Smooth muscle cell (in vitro differentiated cells): ENCODE data around the gene MRPS10. TPM values are rescaled to one million over a fixed set of nuclear protein-coding genes. Genes with fewer than 3 reads are reported as not detected.

Experiments
- DNase-seq: peaks from one replicate; lab custom pipeline; 2025; ENCODE audit not compliant: unreplicated experiment; lab: John Stamatoyannopoulos, UW
- H2AFZ ChIP-seq: fragments of 200-600 bp; sonication (generic); 2 replicates; pipeline ENCODE4 v1.6.0; 2016; ENCODE audit warnings: antibody characterized with exemption, low read depth, mild to moderate bottlenecking
- H3F3A ChIP-seq: fragments of 200-600 bp; sonication (generic); 2 replicates; pipeline ENCODE4 v1.6.0; 2017; ENCODE audit warnings: antibody characterized with exemption, low read depth
- H3K27ac ChIP-seq: fragments of 200-600 bp; sonication (generic); 2 replicates; pipeline ENCODE4 v1.5.1; 2016; ENCODE audit warnings: low read depth, mild to moderate bottlenecking
- H3K27me3 ChIP-seq: fragments of 200-600 bp; sonication (generic); 2 replicates; pipeline ENCODE4 v1.6.1; 2016; ENCODE audit warnings: low read depth, mild to moderate bottlenecking
- H3K36me3 ChIP-seq: fragments of 200-600 bp; sonication (generic); 2 replicates; pipeline ENCODE4 v1.5.1; 2016; ENCODE audit warnings: low read depth
- H3K4me1 ChIP-seq: fragments of 200-600 bp; sonication (generic); 2 replicates; pipeline ENCODE4 v1.5.1; 2016; ENCODE audit warnings: low read depth
- H3K4me2 ChIP-seq: fragments of 200-600 bp; sonication (generic); 2 replicates; pipeline ENCODE4 v1.6.0; 2016; ENCODE audit warnings: mild to moderate bottlenecking
- H3K4me3 ChIP-seq: fragments of 200-600 bp; sonication (generic); 2 replicates; pipeline ENCODE4 v1.5.1; 2016; ENCODE audit warnings: mild to moderate bottlenecking
- H3K79me2 ChIP-seq: fragments of 200-600 bp; sonication (generic); 2 replicates; pipeline ENCODE4 v1.6.0; 2016; ENCODE audit warnings: low read depth, mild to moderate bottlenecking
- H3K9ac ChIP-seq: fragments of 200-600 bp; sonication (generic); 2 replicates; pipeline ENCODE4 v1.6.0; 2016; ENCODE audit warnings: low read depth
- H3K9me3 ChIP-seq: fragments of 200-600 bp; sonication (generic); replicated peaks from 2 replicates; pipeline ENCODE4 v1.5.1; 2016; ENCODE audit warnings: low read depth
- H4K20me1 ChIP-seq: fragments of 200-600 bp; sonication (generic); 2 replicates; pipeline ENCODE4 v1.6.0; 2016; ENCODE audit warnings: low read depth
- CTCF ChIP-seq: fragments of 200-600 bp; sonication (generic); IDR thresholded peaks from 2 replicates; pipeline ENCODE4 v1.5.1; 2017; ENCODE audit warnings: borderline replicate concordance, mild to moderate bottlenecking, antibody characterized with exemption; ENCODE audit not compliant: insufficient read depth, poor library complexity, severe bottlenecking
- WGBS: methylation state at CpG from one replicate; pipeline ENCODE4 v1.1.7; 2016; ENCODE audit warnings: low lambda C conversion rate; 5-methylcytosine and 5-hydroxymethylcytosine counted together
- polyA plus RNA-seq: library from polyadenylated mRNA; unstranded; fragments of >200 nt; fragmentation: Nextera tagmentation; extraction: Ambion mirVana; gene quantifications from 2 replicates; pipeline ENCODE4 v1.2.1, GENCODE V29; 2016
- total RNA-seq: library from RNA; depleted of rRNA; stranded (reverse); fragments of >200 nt; gene quantifications from 2 replicates; pipeline ENCODE4 v1.2.3, GENCODE V29; 2014

Gene MRPS10
- total and polyA plus RNA-seq, 2 experiments from 2014 or later: 41.1 to 47.8 TPM

GRCh38 chr6:42264162-42264851 is 46.6 kb upstream of the MRPS10 start:
- Histone ChIP-seq H3K4me2 (no peak overlapping the region), H3K27ac (no peak overlapping the region), H3K4me1 (no peaks in the 10 kb centered on the region), H2AFZ (no peak overlapping the region), H3K36me3 (no peaks in the 10 kb centered on the region), H3K79me2 (no peaks in the 10 kb centered on the region), H3K4me3 (no peak overlapping the region), H3F3A (no peaks in the 10 kb centered on the region), H3K9me3 (no peaks in the 10 kb centered on the region), H3K27me3 (no peaks in the 10 kb centered on the region), H4K20me1 (no peaks in the 10 kb centered on the region), H3K9ac (no peak overlapping the region)
- 88% methylated on average over 10 of the region's 10 CpGs for WGBS
- no peak for DNase-seq
- no peak for TF ChIP-seq CTCF

GRCh38 chr6:42263165-42263728 is 45.6 kb upstream of the MRPS10 start:
- DNase-seq: no peak
- Histone ChIP-seq H3K36me3 (no peaks in the 10 kb centered on the region), H3K27me3 (no peaks in the 10 kb centered on the region), H3K9ac (no peak overlapping the region), H3K4me1 (no peaks in the 10 kb centered on the region), H3K27ac (no peak overlapping the region), H3K79me2 (no peaks in the 10 kb centered on the region), H3K9me3 (no peaks in the 10 kb centered on the region), H3F3A (no peaks in the 10 kb centered on the region), H4K20me1 (no peaks in the 10 kb centered on the region), H3K4me3 (no peak overlapping the region), H3K4me2 (no peak overlapping the region), H2AFZ (no peak overlapping the region)
- 80% methylated on average over 23 of the region's 24 CpGs for WGBS
- no peak for TF ChIP-seq CTCF

DNA sequence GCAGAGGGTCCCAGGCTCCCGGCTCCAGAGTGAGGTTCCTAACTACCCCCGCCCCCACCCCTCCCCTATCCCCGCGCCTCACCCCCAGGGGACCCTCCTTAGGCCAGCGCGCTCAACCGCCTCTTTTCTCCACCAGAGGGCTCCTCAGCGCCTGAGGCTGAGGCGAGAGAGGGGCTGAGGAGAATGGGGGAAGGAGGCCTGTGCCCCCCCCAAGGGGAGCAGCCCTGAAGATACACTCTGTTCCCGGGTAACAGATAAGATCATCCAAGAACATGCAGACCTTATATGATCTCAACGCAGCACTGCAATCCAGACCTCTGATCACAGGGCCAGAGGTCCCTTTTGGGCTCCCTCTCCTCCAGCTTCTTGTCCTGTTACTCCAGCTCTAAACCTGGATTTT is 43.3 kb upstream of the MRPS10 start:
- Histone ChIP-seq H3F3A (no peaks in the 10 kb centered on the region), H3K9me3 (no peaks in the 10 kb centered on the region), H3K9ac (no peak overlapping the region), H3K27ac (no peak overlapping the region), H3K36me3 (no peaks in the 10 kb centered on the region), H3K79me2 (no peaks in the 10 kb centered on the region), H2AFZ (no peak overlapping the region), H3K27me3 (no peaks in the 10 kb centered on the region), H4K20me1 (no peaks in the 10 kb centered on the region), H3K4me3 (no peak overlapping the region), H3K4me1 (no peaks in the 10 kb centered on the region), H3K4me2 (no peak overlapping the region)
- TF ChIP-seq CTCF: peak; percentile 64
- no peak for DNase-seq
- 50% methylated on average over 8 of the region's 11 CpGs for WGBS

DNA sequence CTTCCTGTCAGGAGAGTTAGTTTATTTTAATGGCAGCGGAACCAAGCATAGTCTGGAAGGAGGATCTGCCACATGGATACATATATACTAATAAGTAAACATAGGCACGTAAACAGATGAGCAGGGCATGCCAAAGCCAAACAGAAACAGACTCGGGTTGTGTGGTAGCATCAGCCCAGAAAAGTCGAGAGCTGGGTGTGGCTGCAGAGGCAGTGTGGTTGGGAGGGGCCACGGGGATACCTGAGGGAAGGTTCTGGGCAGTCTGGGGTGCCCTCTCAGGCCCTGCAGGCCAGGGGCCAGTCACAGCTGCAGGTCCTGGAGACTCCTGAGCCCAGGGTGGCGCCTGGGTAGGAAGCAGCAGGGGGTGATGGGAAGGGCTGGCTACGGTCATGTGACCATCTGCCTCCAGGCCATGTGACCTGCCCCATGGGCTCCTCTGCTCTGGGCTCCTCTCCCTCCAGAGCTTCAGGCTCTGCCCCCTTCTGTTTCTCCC is 42.8 kb upstream of the MRPS10 start:
- DNase-seq: no peak
- Histone ChIP-seq H3K27me3 (no peaks in the 10 kb centered on the region), H3K4me2 (no peak overlapping the region), H3K9me3 (no peaks in the 10 kb centered on the region), H3K27ac (no peak overlapping the region), H3K36me3 (no peaks in the 10 kb centered on the region), H4K20me1 (no peaks in the 10 kb centered on the region), H3K4me3 (no peak overlapping the region), H3K9ac (no peak overlapping the region), H3K4me1 (no peaks in the 10 kb centered on the region), H2AFZ (no peak overlapping the region), H3F3A (no peaks in the 10 kb centered on the region), H3K79me2 (no peaks in the 10 kb centered on the region)
- WGBS: 82% methylated on average over 7 of the region's 7 CpGs
- no peak for TF ChIP-seq CTCF
